NCI-H2196 treated with DMSO at 0.1 percent for 48 hours (cell line): ENCODE results near the gene FBF1.

ENCODE experiments used
- DNase-seq: peaks from one replicate; lab custom pipeline; 2025; ENCODE audit not compliant: unreplicated experiment; lab: John Stamatoyannopoulos, UW

The FBF1 gene

DNA sequence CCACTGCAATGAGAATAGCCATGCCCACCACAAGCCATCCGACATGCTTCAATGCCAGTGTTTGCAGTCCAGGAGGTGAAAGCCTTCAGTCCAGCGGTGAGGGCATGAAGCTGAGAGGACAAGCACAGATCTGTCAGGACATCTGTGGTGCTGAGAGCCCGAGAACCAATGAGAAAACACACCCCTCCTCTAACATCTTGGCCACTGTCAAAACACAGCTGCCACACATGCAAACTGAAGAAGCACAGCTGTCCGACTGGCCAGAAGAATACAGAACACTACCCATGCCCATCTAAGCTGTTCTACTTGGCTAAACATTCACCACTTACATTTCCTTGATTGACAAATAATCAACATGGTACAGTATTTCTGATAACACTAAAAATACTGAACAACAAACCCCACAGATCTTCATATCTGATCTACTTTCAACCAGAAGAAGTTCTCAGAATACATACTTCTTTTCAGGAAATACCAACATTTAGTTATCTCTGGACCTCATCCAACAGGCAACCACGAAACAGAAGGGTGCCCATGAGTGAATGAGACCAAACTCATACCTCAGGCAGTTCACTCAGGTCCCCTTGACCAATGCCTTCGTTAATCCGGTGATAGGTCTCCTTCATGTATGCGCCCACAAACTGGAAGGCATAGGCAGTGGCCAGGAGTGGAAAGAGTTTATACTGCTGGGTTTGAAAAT, 10.2 kb upstream of the FBF1 start:
- no peak for DNase-seq

DNA sequence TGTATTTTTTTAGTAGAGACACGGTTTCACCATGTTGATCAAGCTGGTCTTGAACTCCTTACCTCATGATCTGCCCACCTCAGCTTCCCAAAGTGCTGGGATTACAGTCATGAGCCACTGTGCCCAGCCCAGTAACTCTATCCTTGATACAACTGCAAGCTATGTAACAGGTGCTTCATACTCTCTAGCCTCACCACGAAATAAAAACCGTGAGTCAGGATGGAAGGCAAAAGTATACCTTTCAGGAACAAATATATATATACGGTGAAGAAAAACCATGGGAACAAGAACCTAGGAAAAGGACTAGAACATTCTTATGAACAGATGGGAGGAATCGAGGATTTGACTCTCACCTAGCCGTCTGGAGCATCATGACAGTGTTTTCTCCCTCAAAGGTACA, 9.6 kb upstream of the FBF1 start:
- DNase-seq, result no peak

DNA sequence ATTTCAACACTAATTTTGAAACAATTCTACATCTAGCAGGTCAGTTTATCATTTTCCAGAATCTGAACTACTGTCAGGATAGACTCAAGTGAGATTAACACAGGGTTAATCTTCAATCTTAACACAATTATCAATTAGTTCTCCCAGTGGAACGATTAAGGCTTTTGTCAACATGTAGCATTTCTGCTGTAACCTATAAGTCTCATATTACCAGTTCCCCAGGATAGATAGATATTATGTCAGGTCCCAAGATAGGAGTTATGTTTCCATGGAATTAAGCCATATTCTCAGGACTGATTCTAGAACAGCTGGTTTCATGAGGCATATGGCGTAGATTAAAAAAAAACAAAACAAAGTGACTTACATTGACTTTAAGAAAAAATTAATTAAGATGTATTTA, 4.4 kb upstream of the FBF1 start:
- no peak for DNase-seq

DNA sequence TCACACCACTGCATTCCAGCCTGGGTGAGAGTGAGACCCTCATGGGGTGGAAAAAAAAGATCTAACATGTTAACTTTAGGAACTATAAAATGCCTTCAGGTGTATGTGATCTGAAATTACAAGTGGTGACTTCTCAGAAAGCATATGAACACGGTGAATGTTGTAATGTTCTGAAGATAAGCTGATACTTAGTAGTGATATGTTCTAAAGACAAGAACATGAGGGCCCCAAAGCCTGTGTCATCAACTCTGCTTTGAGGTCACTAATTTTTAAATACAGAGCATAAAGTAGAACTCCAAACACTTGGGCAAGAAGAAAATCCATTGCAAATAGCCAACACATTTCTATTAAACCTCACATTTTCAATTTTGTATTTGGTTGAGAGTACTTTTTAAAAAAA, 2.6 kb upstream of the FBF1 start:
- DNase-seq, result no peak

DNA sequence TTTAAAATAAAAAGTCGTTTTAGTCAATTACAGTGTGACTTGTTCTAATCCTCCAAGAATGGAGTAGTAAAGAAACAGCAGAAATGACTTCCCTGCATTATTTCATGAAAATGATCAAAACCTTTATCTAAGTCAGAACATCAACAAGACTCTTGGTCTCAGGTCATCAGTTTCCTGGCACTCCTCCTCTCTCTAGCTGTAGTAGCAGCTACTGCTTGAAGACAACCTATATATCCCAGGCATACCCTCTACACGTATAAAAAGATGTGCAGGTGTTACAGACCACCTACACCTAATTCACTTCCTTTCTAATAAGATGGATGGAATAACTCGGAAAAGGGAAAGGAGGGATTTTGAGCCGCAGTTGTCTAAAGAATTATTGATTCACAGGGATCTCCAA, 1.6 kb upstream of the FBF1 start:
- DNase-seq, result no peak

DNA sequence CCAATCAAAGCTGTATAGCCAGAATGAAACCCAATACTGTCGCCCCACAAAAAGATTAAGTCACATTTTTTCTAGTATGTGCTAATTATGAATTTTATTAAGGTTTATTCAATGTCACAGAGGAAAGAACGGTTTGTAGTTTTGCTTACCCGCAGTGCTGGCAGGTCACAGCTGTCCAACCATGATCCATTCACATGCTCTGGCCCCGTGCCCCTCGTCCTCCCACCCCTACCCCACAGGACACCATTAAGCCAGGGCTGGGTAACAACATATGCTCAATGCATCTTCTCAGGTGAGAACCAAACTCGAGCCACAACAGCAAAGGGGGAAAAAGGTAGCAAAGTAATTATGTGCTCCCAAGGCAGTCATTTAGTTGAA, 589 bp upstream of the FBF1 start:
- DNase-seq, result no peak

DNA sequence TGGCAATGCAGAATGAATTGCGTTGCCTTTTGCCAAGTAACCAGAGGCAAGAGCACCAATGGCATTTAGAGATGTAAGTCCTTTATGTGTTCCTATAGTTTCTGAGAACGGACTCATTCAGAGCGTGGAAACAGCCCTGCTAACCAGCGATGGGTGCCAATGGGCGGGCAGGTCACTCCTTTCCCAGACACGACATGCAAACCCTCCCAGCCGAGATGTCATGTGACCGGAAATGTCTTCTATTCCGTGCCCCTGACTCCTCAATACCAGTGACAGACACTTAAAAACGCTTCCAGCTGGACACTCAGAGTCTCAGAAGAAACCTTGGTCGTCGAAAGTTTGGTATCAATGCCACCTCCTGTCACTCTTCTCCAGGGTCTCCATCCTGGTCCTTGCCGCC, 3.2 kb downstream of the FBF1 start:
- no peak for DNase-seq

DNA sequence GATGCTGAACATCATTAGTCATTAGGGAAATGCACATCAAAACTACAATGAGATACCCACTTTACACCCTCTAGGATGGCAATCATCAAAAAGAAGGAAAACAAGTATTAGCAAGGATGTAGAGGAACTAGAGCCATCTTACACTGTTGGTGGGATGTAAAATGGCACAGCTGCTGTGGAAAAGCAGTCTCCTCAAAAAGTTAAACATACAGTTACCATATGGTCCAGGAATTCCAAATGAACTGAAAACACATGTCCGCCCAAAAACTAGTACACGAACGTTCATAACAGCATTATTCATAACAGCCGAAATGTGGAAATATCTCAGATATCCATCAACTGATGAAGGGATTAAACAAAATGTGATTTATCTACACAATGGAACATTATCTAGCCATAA, 7.0 kb downstream of the FBF1 start:
- no peak for DNase-seq

DNA sequence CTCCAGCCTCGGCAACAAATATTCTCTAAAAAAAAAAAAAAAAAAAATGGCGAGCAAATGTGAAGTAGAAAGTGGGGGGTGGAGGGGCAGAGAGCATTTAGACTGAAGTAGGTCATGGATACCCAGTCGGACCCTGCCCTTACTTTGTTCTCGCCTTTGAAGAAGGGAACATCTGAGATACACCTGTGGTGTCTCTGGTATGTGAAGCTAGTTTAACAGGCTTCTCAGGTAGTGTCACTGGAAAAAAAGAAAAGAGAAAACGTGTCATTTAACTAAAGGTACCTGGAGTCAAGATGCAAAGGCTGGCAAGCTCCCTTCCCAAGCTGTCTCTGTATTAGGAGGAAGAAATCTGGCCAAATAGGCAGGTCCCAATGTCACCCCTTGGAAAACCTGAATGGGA, 8.0 kb downstream of the FBF1 start:
- DNase-seq, result no peak

DNA sequence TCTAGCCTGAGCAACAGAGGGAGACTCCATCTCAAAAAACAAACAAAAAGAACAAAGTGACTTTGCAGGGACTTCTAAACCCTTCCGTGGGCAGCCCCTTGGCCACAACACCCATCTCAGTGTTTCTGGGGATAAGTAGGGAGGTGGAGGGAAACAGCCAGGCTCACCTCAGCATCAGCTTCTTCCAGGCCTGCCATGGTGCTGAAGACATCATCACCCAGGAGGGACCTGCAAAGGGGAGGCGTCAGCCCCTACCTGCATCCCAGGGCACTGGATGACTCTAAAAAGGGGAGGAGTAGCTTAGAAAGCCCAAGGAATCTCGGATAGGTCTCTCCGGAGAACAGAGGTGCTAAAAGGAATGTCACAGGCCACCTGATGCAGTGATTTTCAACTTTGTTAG, 9.8 kb downstream of the FBF1 start:
- DNase-seq, result no peak

DNA sequence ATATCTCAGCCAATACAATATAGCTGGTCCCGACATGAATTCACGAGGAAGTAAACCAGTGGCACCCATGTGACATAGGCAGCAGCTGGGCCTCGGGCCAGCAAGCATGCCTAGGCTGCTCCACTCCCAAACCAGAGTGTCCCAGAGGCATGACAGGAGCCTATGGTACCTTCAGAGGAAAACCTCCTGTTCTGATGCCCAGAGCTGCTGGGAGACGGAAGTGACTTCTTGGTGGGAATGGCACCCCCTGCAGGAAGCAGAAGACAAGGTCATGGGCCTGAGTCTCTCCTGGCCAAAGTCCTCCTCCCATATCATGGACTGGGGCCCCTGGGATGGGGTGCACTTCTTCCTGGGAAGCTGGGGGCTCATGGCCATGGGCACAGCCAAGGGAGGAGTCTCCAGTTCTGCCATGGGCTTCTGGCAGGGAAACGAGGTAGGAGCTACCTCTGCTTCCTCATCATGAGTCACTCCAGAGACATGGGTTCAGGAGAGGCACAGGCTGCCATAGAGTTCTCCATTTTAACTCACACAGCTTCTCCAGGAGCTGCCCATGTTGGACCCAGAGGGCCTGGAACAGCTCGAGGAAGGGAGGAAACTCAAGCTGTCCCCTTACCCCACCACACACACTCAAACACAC, 13.4 kb downstream of the FBF1 start:
- DNase-seq, result peak; percentile 33

DNA sequence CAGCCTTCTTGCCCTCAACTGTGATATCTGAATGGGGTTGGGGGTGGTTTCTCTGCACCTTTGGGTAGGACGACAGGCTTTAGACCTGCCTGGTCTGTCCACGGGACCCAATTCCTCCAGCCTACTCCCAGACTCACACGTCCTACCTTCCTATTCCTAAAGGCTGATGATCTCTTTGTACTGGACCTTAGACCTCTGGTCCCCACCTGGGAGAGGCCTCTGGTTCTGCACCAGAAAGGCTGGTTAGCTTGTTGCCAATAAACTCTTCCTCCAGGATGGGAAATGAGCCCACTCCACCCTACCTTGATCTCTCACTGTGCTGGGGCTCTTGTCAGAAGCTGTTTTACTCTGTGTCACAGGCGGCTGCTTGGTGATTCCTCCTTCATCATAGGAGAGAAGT, 14.4 kb downstream of the FBF1 start:
- no peak for DNase-seq

DNA sequence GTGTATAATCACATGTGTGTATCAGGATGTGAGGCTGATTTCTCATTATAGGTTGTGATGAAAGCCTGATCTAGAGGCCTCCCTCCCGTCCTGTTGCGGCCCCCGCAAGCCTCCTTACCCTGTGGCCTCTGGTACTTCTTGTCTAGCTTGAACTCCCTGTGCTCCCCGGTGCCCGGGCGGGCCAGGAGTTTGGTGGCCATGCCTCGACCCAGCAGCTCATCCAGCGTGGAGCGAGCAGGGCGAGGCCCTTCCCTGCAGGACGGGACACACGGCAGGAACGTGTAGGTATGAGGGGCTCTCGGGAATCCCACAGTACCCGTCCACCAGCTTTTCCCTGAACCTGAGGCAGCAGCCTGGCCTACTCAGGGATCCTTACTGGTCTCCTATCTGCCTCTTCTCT, 14.9 kb downstream of the FBF1 start:
- DNase-seq, result no peak

DNA sequence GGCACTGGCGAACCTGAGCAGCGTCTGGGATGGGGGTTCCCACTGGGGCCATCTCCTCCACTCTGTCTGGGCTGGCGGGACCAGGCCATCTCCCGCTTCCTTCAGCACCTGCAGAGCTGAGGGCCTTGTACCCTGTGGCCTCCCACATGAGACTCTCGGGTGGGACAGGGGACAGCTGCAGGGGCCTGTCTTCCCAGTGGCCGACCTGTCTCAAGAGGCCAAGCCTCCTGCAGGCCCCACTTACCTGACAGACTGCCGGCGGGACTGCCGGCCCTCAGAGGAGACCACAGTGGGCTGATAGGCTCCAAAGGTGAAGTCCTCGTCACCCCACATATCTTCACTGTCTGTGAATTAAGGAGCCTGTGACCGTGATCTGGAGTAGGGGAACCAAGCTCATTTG, 15.7 kb downstream of the FBF1 start:
- DNase-seq, result no peak

DNA sequence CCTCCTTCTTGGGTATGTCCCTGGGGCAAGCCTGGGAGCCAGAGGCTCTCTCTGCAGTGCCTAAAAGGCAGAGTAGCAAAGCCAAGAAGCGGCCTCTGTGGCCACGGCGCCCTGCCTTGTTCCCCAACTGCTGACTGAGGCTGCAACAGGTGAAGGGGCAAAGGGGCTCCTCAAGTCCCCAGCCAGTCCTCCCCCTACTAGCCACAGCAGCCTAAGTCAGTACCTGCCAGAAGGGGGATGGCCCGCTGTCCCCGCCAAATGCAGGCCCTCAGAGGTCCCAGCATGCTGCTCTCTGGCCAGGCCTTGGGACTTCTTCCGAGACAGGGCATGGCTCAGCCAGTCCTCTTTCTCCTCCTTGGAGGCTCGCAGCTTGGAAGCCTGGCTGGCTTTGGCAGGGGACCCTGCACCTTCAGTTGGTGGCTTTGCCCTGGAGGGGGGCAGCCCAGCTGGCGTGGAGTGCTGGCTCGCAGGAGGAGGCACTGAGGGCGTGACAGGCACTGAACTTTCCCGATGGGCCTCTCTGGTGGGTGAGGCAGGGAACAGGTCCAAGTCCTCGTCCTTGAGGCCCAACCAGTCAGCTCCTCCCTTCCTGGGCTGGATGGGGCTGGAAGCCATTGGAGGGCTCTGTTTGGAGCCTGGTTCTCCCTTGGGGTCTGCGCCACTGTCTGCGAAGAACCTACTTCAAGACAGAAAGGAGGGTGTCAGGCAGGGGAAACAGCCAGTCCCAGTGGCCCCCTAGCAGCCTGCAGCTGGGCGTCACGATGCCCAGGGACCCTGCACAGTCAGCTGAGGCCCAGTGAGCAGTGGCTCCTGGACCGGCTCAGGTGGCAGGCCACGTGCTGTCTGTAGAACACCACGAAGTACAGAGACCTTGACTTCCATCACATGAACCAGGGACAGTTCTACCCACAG, 17.6 kb downstream of the FBF1 start:
- DNase-seq, result no peak

DNA sequence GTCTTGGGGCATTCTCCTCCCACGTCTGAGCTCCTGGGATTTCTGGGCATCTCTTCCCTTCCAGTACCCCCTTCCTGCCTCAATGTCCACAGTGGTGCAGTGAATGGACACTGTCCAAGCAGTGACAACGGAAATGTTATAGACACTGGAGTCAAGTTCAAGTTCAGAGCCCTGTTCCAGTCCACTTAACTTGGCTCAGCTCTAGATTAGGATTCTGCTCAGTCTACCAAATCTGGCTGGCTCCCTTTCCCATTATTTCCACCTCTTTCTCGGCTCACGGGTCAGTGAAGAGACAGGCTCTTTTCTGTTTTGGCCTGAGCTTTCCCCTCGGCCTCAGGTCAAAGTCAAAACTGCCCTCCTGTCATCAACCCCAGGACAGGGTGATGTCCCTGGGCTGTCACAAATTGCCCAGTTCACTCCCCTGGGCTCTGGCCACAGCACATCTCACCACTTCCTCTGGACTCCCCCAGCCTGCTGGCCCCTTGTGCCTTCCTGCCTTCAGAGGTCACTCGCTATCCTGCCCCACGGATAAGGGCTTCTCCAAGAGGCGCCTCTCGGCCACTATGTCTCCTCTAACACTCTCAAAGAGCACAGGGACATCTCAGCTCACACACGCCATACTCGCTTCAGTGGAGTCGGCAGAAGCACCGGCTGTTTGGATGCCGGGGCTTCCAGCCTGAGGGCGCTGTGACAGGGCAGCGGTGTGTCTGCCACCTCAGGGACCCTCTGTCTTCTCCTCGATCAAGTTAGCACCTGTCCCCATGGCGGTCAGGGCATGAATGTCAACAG, 18.5 kb downstream of the FBF1 start:
- no peak for DNase-seq

DNA sequence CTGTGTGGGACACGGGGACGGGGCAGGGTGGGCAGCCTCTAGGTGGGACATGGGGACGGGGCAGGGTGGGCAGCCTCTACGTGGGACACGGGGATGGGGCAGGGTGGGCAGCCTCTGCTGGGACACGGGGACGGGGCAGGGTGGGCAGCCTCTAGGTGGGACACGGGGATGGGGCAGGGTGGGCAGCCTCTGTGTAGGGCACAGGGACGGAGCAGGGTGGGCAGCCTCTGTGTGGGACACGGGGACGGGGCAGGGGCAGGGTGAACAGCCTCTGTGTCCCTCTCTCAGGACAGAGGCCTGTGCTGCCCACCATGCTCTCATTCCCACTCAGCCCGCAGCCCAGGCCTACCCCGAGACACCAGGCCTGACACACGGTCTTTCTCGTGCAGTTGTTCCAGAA, 19.2 kb downstream of the FBF1 start:
- no peak for DNase-seq

DNA sequence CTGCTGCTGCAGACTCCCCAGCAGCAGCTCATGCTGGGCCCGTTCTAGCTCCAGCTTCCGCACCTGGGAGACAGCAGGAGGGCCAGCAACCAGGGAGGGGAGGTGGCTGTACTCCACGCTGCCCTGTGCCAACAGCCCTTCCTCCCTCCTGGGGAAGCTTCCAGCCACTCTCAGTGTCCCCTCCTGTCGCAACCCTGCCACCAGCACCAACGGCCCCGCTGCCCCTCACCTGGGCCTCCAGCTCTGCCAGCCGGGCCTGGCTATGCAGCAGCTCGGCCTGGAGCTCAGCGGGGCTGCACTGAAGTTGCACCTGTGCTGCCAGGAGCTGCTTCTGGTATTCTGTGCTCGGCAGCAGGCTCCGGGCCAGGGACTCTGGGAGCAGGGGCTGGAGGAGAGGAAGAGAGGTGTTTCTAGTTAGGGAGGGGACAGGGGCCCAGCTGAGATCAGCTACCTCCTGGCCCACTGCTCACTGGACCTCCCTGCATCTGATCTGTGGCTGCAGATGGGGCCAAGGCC, 20.7 kb downstream of the FBF1 start:
- DNase-seq, result no peak

DNA sequence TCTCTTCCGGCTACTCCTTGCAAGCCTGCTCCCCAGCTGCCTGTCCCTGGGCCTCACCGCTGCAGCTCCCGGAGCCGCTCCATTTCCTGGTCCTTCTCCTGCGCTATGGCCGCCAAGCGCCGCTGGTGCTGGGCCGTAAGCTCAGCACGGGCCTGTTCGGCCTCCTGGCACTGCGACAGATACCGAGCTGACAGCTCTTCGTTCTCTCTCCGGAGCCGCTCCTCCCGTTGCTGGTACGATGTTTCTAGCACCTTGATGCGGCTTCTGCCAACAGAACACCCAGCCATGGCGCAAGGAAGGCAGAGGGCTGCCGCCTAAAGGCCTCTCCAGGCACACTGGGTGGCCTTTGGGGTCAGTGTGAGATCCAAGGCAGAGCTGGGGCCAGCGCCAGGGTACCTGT, 21.2 kb downstream of the FBF1 start:
- DNase-seq, result no peak

DNA sequence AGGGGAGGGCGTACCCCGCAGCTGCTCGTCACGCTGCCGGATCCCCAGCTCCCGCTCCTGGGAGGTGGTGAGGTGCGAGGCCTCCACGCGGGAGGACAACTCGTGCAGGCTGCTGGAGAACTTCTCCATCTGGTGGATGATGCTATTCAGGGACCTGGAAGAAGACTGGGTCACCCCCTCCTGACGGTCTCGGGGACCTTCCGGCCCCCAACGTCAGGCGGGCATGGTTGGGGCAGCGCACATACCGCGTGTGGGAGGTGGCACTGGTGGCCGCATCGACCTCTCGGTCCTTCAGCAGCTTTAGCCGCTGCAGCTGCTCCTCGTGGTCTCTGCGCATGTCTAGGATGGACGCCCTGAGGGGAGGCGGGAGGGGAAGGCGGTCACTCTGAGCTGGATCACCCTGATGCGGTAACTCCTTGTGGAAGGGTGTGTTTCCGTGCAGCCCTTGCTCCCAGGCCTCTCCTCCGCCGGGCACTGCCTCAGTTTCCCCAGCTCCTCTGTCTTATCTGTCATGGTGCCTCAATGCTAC, 22.9 kb downstream of the FBF1 start:
- no peak for DNase-seq
